Large intestine (tissue), 3 donors: ENCODE measurements around the gene DNAH9. TPM values are rescaled to one million over a fixed set of nuclear protein-coding genes. Genes with fewer than 3 reads are reported as not detected.
"Not testable (repeated sequence)": the region's sequence is repeated elsewhere in the genome, so short reads cannot be mapped to it uniquely, and the experiment has no call there.

Experiments used
- DNase-seq, 2 donors: peaks; one replicate each; pipeline versions ENCODE4 v3.0.0 to v3.0.0-alpha.2; 2013
- H3K27ac ChIP-seq: one replicate; pipeline ENCODE4 v1.5.1; 2013; ENCODE audit warnings: low read length
- H3K27me3 ChIP-seq: 2 replicates; pipeline ENCODE4 v1.6.1; 2013; ENCODE audit warnings: low read length; ENCODE audit not compliant: control insufficient read depth, insufficient read depth
- H3K36me3 ChIP-seq: 2 replicates; pipeline ENCODE4 v1.6.1; 2013; ENCODE audit warnings: low read length; ENCODE audit not compliant: control insufficient read depth, insufficient read depth
- H3K4me1 ChIP-seq: one replicate; pipeline ENCODE4 v1.6.1; 2013; ENCODE audit warnings: low read length; ENCODE audit not compliant: control insufficient read depth, insufficient read depth
- H3K4me3 ChIP-seq: one replicate; pipeline ENCODE4 v1.5.1; 2013; ENCODE audit warnings: low read length
- H3K9me3 ChIP-seq: one replicate; pipeline ENCODE4 v1.6.1; 2013; ENCODE audit warnings: mild to moderate bottlenecking, low read depth, low read length, moderate library complexity; ENCODE audit not compliant: control insufficient read depth
- WGBS: methylation state at CpG from one replicate; pipeline ENCODE4 v1.1.5; 2013; ENCODE audit warnings: low lambda C conversion rate; ENCODE audit not compliant: insufficient coverage; 5-methylcytosine and 5-hydroxymethylcytosine counted together
- polyA plus RNA-seq: library from polyadenylated mRNA; unstranded; fragments of 120-200 nt; gene quantifications from one replicate; pipeline ENCODE4 v1.2.1, GENCODE V29; 2013

Gene DNAH9
- polyA plus RNA-seq, 1 donor = 0.28 TPM

- H3K27ac ChIP-seq = no peak overlapping the region
- WGBS = 89% methylated on average over 1 of the region's 6 CpGs
- H3K36me3 ChIP-seq = no peaks in the 10 kb centered on the region
- H3K9me3 ChIP-seq = no peaks in the 10 kb centered on the region
- DNase-seq = no peak
- H3K4me1 ChIP-seq = no peaks in the 10 kb centered on the region
- H3K27me3 ChIP-seq = peaks cover 2% of the 10 kb centered on the region
- no peak overlapping the region for H3K4me3 ChIP-seq
Measured at GRCh38 chr17:11924076-11924475, 325.8 kb downstream of the DNAH9 start.

GRCh38 chr17:11925262-11926021 is 327.2 kb downstream of the DNAH9 start:
- 83% methylated on average over 1 of the region's 6 CpGs for WGBS
- Histone ChIP-seq H3K27me3 (peaks cover 2% of the 10 kb centered on the region), H3K4me1 (no peaks in the 10 kb centered on the region), H3K36me3 (no peaks in the 10 kb centered on the region), H3K27ac (no peak overlapping the region), H3K4me3 (no peak overlapping the region), H3K9me3 (no peaks in the 10 kb centered on the region)
- no peak for DNase-seq

GRCh38 chr17:11928436-11928835 is 330.2 kb downstream of the DNAH9 start:
- Histone ChIP-seq H3K4me1 (no peaks in the 10 kb centered on the region), H3K9me3 (no peaks in the 10 kb centered on the region), H3K4me3 (no peak overlapping the region), H3K27ac (no peak overlapping the region), H3K27me3 (peaks cover 2% of the 10 kb centered on the region), H3K36me3 (no peaks in the 10 kb centered on the region)
- WGBS = no CpG with 5 or more reads among the region's 4 CpGs
- DNase-seq = no peak

GRCh38 chr17:11932337-11932898 is 334.1 kb downstream of the DNAH9 start:
- WGBS = 80% methylated on average over 1 of the region's 10 CpGs
- no peak for DNase-seq
- peaks cover 2% of the 10 kb centered on the region for H3K27me3 ChIP-seq
- H3K27ac ChIP-seq = no peak overlapping the region
- no peaks in the 10 kb centered on the region for H3K9me3 ChIP-seq
- H3K4me3 ChIP-seq = no peak overlapping the region
- no peaks in the 10 kb centered on the region for H3K4me1 ChIP-seq
- H3K36me3 ChIP-seq = no peaks in the 10 kb centered on the region

- Histone ChIP-seq H3K4me3 (no peak overlapping the region), H3K36me3 (no peaks in the 10 kb centered on the region), H3K4me1 (no peaks in the 10 kb centered on the region), H3K9me3 (no peaks in the 10 kb centered on the region), H3K27me3 (no peaks in the 10 kb centered on the region), H3K27ac (no peak overlapping the region)
- peak; percentile 14 to 19 for DNase-seq
- 45% methylated on average over 3 of the region's 14 CpGs for WGBS
Measured at GRCh38 chr17:11935734-11936406, 337.6 kb downstream of the DNAH9 start.

GRCh38 chr17:11940904-11941303 is 342.6 kb downstream of the DNAH9 start:
- Histone ChIP-seq H3K36me3 (no peaks in the 10 kb centered on the region), H3K4me3 (no peak overlapping the region), H3K4me1 (no peaks in the 10 kb centered on the region), H3K27ac (no peak overlapping the region), H3K27me3 (no peaks in the 10 kb centered on the region), H3K9me3 (no peaks in the 10 kb centered on the region)
- no CpG with 5 or more reads among the region's 2 CpGs for WGBS
- DNase-seq = no peak

GRCh38 chr17:11943086-11943485 is 344.8 kb downstream of the DNAH9 start:
- H3K9me3 ChIP-seq, H3K4me1 ChIP-seq, H3K36me3 ChIP-seq, DNase-seq, H3K4me3 ChIP-seq, H3K27ac ChIP-seq, H3K27me3 ChIP-seq: not testable (repeated sequence)
- no CpG with 5 or more reads among the region's 11 CpGs for WGBS

- DNase-seq = no peak
- WGBS = 88% methylated on average over 2 of the region's 7 CpGs
Measured at GRCh38 chr17:11943759-11944347, 345.6 kb downstream of the DNAH9 start.

GRCh38 chr17:11944587-11944986 is 346.3 kb downstream of the DNAH9 start:
- no CpG with 5 or more reads among the region's 3 CpGs for WGBS
- Histone ChIP-seq H3K36me3 (no peaks in the 10 kb centered on the region), H3K27me3 (no peaks in the 10 kb centered on the region), H3K4me1 (no peaks in the 10 kb centered on the region), H3K4me3 (no peak overlapping the region), H3K27ac (no peak overlapping the region), H3K9me3 (no peaks in the 10 kb centered on the region)
- DNase-seq = no peak

More at GRCh38 chr17:11943759-11944347, 345.6 kb downstream of the DNAH9 start:
- H3K27me3 ChIP-seq = no peaks in the 10 kb centered on the region
- no peak overlapping the region for H3K27ac ChIP-seq
- no peaks in the 10 kb centered on the region for H3K36me3 ChIP-seq
- H3K9me3 ChIP-seq = no peaks in the 10 kb centered on the region
- H3K4me1 ChIP-seq = no peaks in the 10 kb centered on the region
- no peak overlapping the region for H3K4me3 ChIP-seq

- Histone ChIP-seq H3K36me3 (no peaks in the 10 kb centered on the region), H3K27me3 (no peaks in the 10 kb centered on the region), H3K27ac (no peak overlapping the region), H3K4me3 (no peak overlapping the region), H3K9me3 (peaks cover 5% of the 10 kb centered on the region), H3K4me1 (no peaks in the 10 kb centered on the region)
- no peak for DNase-seq
- no CpG with 5 or more reads among the region's 6 CpGs for WGBS
Measured at GRCh38 chr17:11948789-11949188, 350.5 kb downstream of the DNAH9 start.
